GM12874 (cell line): ENCODE results near the gene ATP6V0C.

Experiments used
- CTCF ChIP-seq: IDR thresholded peaks from 2 replicates; pipeline ENCODE4 v1.5.1; 2011; ENCODE audit warnings: low read depth, mild to moderate bottlenecking, control low read depth, low read length, moderate library complexity; ENCODE audit not compliant: insufficient read depth

The ATP6V0C gene

GRCh38 chr16:2529061-2529931 lies 15.5 kb downstream of the ATP6V0C start:
- no peak for TF ChIP-seq CTCF

GRCh38 chr16:2529961-2530628 lies 16.3 kb downstream of the ATP6V0C start:
- no peak for TF ChIP-seq CTCF

GRCh38 chr16:2530629-2531318 lies 17.0 kb downstream of the ATP6V0C start:
- TF ChIP-seq CTCF: no peak

- TF ChIP-seq CTCF: no peak
These were observed 17.6 kb downstream of the ATP6V0C start, which contains the start of gene CEMP1 for GRCh38 chr16:2531371-2531695. CEMP1 (minus strand) TSS chr16:2531408; CDS start chr16:2531073, 335 bp downstream.

GRCh38 chr16:2531696-2532493 lies 18.1 kb downstream of the ATP6V0C start:
- TF ChIP-seq CTCF: no peak

GRCh38 chr16:2532494-2533141 lies 18.9 kb downstream of the ATP6V0C start:
- TF ChIP-seq CTCF: no peak
